Epithelial cell of esophagus (primary cell): ENCODE data around the gene LGALS4.

Source experiments
- DNase-seq: peaks from one replicate; pipeline ENCODE4 v3.0.0; 2010; ENCODE audit warnings: low read depth
- H3K4me3 ChIP-seq: 2 replicates; pipeline ENCODE4 v1.5.1; 2011; ENCODE audit warnings: mild to moderate bottlenecking, low read length, control low read depth
- TF ChIP-seq, protein P1 (sequence below): IDR thresholded peaks from 2 replicates; pipeline ENCODE4 v1.5.1; 2011; ENCODE audit warnings: low read depth, mild to moderate bottlenecking, low read length, control low read depth, inconsistent platforms; ENCODE audit not compliant: insufficient read depth; ENCODE audit errors: missing control alignments

LGALS4 gene

DNA sequence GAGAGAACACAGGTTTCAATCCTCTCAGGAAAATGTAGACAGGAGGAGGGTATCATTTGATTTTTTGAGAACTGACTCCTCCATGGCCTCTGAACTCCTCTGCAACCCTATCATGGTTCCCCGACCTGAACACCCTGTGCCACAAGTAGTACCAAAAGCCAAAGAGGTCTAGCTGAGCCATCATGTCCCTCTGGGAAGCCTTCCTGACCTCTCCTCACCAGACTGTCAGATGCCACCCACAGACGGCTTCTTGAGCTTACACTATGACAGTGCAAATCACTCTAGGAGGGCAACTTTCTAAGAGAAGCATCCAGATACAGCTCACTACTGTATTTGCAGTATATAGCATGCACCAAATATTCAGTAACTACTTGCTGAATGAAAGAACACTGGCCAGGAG lies 33.4 kb upstream of the LGALS4 start:
- no peak overlapping the region for H3K4me3 ChIP-seq
- TF ChIP-seq, protein P1, sequence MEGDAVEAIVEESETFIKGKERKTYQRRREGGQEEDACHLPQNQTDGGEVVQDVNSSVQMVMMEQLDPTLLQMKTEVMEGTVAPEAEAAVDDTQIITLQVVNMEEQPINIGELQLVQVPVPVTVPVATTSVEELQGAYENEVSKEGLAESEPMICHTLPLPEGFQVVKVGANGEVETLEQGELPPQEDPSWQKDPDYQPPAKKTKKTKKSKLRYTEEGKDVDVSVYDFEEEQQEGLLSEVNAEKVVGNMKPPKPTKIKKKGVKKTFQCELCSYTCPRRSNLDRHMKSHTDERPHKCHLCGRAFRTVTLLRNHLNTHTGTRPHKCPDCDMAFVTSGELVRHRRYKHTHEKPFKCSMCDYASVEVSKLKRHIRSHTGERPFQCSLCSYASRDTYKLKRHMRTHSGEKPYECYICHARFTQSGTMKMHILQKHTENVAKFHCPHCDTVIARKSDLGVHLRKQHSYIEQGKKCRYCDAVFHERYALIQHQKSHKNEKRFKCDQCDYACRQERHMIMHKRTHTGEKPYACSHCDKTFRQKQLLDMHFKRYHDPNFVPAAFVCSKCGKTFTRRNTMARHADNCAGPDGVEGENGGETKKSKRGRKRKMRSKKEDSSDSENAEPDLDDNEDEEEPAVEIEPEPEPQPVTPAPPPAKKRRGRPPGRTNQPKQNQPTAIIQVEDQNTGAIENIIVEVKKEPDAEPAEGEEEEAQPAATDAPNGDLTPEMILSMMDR, result no peak
- DNase-seq, result no peak

DNA sequence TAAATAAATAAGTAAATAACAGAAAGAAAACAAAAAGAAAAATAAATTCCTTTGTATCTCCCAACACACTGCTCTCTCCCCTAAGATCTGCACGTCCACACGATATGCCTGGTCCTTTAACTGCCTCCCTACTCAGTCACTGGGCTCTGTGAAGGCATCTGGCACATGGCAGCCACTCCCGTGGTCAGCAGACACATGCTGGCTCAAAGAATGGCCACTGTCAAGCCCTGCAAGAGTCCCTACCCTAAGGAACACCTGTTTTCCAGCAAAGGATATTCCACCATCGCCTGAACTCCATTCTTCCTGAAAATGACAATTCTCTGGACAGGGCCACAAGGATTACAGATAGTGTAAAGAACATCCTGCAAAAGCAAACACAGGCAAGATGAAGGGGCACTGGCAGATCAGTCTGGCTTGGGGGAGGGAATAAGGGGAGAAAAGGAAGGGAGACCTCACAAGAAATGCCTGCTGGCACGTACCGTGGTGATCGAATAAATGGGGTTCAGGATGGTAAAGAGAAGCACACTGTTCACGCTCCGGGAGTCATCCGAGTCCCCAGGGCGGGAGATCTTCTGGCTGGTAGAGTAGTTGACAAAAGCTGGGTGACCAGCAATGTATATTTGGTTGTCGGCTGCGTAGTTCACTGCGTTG lies 32.8 kb upstream of the LGALS4 start:
- TF ChIP-seq, protein P1, result no peak
- no peak for DNase-seq
- no peak overlapping the region for H3K4me3 ChIP-seq

DNA sequence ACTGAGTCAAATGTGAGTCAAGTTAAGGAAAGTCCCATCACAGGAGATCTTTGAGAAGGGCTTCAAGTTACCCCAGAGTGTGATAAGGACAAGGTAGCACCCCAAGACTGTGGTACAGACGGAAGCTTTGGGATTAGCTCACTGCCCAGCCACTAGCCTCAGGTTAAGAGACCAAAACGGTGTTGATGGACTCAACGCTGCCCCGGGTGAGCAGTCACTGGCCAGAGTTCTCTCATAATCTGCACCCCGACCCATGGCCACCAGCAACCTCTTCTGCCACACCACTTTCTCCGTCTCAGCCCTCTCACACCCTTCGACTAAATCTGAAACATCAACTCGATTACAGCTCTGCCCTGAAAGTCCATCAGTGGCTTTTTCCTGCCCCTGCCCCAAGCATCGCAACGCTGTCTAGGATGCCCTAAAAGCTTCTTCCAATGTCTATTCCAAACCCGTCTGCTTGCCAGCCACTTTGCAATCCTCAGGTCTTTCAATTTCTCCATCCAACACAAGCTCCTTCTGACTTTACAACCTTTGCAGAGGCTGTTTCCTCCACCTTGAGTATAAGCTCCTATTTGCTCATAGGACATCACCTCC lies 31.4 kb upstream of the LGALS4 start:
- DNase-seq, result no peak
- TF ChIP-seq, protein P1, result no peak
- H3K4me3 ChIP-seq, result no peak overlapping the region

DNA sequence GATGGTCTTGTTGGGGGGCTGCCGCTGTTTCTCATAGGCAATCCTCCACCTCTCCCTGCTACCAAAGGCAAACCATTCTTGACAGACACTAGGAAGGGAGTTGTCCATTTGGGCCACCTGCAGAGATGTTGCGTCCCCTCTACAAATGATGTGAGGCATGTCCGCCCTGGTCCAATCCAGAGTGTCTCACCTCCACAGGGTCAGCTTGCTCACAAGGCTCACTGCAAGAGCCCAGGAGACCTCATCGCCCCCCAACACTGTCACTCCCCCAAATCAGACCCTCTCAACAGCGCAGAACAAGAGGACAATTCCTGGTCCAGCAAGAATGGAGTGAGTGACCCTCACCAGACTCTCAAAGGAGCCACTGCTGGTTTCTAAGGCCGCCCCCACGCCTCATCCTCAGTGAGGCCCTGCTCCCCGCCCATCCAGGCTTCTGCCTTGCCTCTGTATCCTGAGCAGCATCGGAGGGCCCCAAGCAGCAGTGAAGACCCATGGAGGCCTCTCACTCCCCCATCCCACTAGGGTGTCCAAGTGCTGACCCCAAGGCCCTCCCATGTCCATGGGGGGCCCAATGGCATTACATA lies 30.5 kb upstream of the LGALS4 start:
- no peak overlapping the region for H3K4me3 ChIP-seq
- no peak for DNase-seq
- TF ChIP-seq, protein P1, result no peak

DNA sequence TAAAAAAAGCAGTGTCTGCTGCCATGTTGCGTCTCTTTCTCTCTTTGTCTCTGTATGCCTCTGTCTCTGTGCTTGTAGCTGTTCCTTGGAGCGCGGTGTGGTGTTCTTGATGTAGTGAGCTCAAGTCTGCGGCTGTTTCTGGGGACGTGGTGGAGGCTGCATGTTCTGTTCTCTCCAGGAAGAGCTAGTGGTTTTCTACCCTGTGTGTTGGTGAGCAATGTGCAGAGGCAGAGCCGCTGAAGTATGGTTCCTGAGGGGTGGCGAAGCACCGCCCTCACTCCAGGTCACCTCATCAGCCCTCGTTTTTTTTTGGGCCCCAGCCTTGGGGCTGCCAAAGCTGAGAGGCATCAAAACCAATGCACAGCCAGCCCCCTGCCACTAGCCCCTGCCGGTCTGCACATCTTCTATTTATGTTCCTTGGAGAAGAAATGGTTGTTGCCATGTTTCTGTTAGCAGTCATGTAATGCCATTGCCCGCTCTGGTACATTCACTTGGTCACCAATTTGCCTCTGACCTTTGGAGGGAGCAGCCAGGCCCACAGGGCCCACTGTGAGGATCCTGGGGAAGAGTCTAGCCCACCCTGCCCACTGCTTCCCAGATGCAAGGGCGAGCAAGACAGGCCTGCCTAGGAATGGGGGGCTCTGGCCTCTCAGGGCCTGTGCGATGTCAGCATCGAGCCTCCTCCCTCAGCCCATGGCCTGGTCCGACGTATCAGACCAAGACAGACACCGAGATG lies 29.9 kb upstream of the LGALS4 start:
- DNase-seq, result no peak
- H3K4me3 ChIP-seq, result no peak overlapping the region
- TF ChIP-seq, protein P1, result no peak

DNA sequence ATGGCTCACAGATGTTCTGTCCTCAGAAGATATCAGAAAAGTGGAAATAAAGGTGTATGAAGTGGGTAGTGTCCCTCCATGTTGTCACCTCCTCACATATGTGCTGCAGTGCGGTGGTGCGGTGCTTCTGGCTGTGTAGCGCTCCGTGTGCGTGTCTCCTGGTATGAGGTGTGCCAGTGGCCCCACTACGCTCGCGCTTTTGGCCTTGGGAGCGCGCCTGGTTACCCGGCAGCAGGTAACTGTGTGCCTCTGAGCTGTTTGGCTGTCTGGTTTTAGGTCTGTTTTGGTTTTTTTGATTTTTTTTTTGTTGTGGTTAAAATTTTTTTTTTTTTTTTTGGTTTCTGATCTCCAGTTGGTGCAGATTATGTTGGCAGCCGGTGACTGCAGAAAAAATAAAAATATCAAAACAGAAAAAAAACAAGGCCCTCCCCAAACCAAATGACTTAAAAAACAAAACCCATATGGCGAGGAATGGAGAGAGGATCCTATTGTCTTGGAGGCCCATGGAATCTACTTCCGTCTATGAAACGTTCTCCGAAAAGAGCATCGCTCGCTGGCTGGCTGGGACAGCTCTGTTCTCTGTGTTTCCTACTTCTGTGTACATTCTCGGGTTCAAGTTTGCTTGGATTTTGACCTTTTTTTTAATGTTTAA lies 29.2 kb upstream of the LGALS4 start:
- DNase-seq, result no peak
- TF ChIP-seq, protein P1, result no peak
- no peak overlapping the region for H3K4me3 ChIP-seq
